Tibial artery (tissue), 4 donors: ENCODE results near the gene PTPRN2.

Experiments
- DNase-seq, 2 donors: peaks; one replicate each; pipeline ENCODE4 v3.0.0-alpha.2; 2019
- H3K27ac ChIP-seq, 2 donors: fragments of 200-600 bp; sonication (generic) in 1 of 2; 1 replicate in 1 of 2; 2 replicates in 1 of 2; pipeline ENCODE4 v1.5.1; 2018 to 2019; ENCODE audit warnings: mild to moderate bottlenecking in 1 of 2
- H3K27me3 ChIP-seq, 2 donors: fragments of 200-600 bp; sonication (generic) in 1 of 2; one replicate each; pipeline versions ENCODE4 v1.5.1 to v1.6.0; 2016 to 2019
- H3K36me3 ChIP-seq, 3 donors: fragments of 200-600 bp; sonication (generic) in 2 of 3; one replicate each; pipeline ENCODE4 v1.5.1; 2016 to 2019; ENCODE audit warnings: mild to moderate bottlenecking in 2 of 3
- H3K4me1 ChIP-seq, 4 donors: fragments of 200-600 bp; sonication (generic) in 2 of 4; 1 replicate in 3 of 4; 2 replicates in 1 of 4; pipeline ENCODE4 v1.5.1; 2016 to 2019
- H3K4me3 ChIP-seq, 2 donors: fragments of 200-600 bp; sonication (generic) in 1 of 2; 1 replicate in 1 of 2; 2 replicates in 1 of 2; pipeline ENCODE4 v1.5.1; 2018 to 2019; ENCODE audit warnings: mild to moderate bottlenecking in 2 of 2
- H3K9me3 ChIP-seq, 3 donors: fragments of 200-600 bp; sonication (generic) in 1 of 3; one replicate each; pipeline ENCODE4 v1.5.1; 2016 to 2019
- CTCF ChIP-seq, 2 experiments: fragments of 200-600 bp in 1 of 2; fragments of 450-650 bp in 1 of 2; IDR thresholded peaks; one replicate each; pipeline ENCODE4 v1.5.1; 2017 to 2019; ENCODE audit warnings: antibody characterized with exemption in 2 of 2, mild to moderate bottlenecking in 1 of 2, moderate library complexity in 1 of 2
- intact Hi-C: fragments of 100-400 bp; cut with DNase I; formaldehyde crosslinking; loops from one replicate; pipeline ENCODE4 v1.15.0; 2023; ENCODE audit warnings: low total_unique reads

PTPRN2 gene

GRCh38 chr7:157803906-157804305, 783.7 kb downstream of the PTPRN2 start:
- no peak overlapping the region for H3K4me3 ChIP-seq
- no peak for DNase-seq
- no peaks in the 10 kb centered on the region for H3K4me1 ChIP-seq
- no peaks in the 10 kb centered on the region for H3K36me3 ChIP-seq
- TF ChIP-seq CTCF (IDR thresholded peaks at IDR 0.05) = no peak
- intact Hi-C loops = no loop called here
- peaks cover 0 to 25% (median 0%) of the 10 kb centered on the region in 3 donors for H3K9me3 ChIP-seq
- no peak overlapping the region for H3K27ac ChIP-seq
- H3K27me3 ChIP-seq = peaks cover 0 to 2% of the 10 kb centered on the region in 2 donors

- H3K27ac ChIP-seq = no peak overlapping the region
- intact Hi-C loops = no loop called here
- DNase-seq = no peak
- H3K4me1 ChIP-seq = no peaks in the 10 kb centered on the region
- H3K36me3 ChIP-seq = no peaks in the 10 kb centered on the region
- no peak overlapping the region for H3K4me3 ChIP-seq
- H3K27me3 ChIP-seq = peaks cover 0 to 2% of the 10 kb centered on the region in 2 donors
- peaks cover 0 to 20% (median 0%) of the 10 kb centered on the region in 3 donors for H3K9me3 ChIP-seq
- TF ChIP-seq CTCF (IDR thresholded peaks at IDR 0.05) = no peak
Measured at GRCh38 chr7:157801971-157802675, 785.5 kb downstream of the PTPRN2 start.

- H3K27me3 ChIP-seq = peaks cover 0 to 2% of the 10 kb centered on the region in 2 donors
- no peaks in the 10 kb centered on the region for H3K4me1 ChIP-seq
- no peak overlapping the region for H3K4me3 ChIP-seq
- no peaks in the 10 kb centered on the region for H3K36me3 ChIP-seq
- no peak for TF ChIP-seq CTCF (IDR thresholded peaks at IDR 0.05)
- no peak overlapping the region for H3K27ac ChIP-seq
- intact Hi-C loops = no loop called here
- no peak for DNase-seq
- peaks cover 0 to 20% (median 0%) of the 10 kb centered on the region in 3 donors for H3K9me3 ChIP-seq
Measured at GRCh38 chr7:157801113-157801512, 786.5 kb downstream of the PTPRN2 start.

- Histone ChIP-seq H3K9me3 (peaks cover 0 to 20% (median 0%) of the 10 kb centered on the region in 3 donors), H3K27ac (no peak overlapping the region), H3K4me3 (no peak overlapping the region), H3K27me3 (peaks cover 0 to 2% of the 10 kb centered on the region in 2 donors), H3K4me1 (no peaks in the 10 kb centered on the region), H3K36me3 (no peaks in the 10 kb centered on the region)
- no peak for TF ChIP-seq CTCF (IDR thresholded peaks at IDR 0.05)
- intact Hi-C loops = no loop called here
- DNase-seq = no peak
Measured at GRCh38 chr7:157800281-157800680, 787.3 kb downstream of the PTPRN2 start.

- intact Hi-C loops = no loop called here
- peaks cover 0 to 8% of the 10 kb centered on the region in 2 donors for H3K27me3 ChIP-seq
- no peaks in the 10 kb centered on the region for H3K36me3 ChIP-seq
- no peak for DNase-seq
- H3K27ac ChIP-seq = no peak overlapping the region
- no peaks in the 10 kb centered on the region for H3K4me1 ChIP-seq
- no peak overlapping the region for H3K4me3 ChIP-seq
- peaks cover 0 to 20% (median 0%) of the 10 kb centered on the region in 3 donors for H3K9me3 ChIP-seq
- TF ChIP-seq CTCF (IDR thresholded peaks at IDR 0.05) = no peak
Measured at GRCh38 chr7:157799076-157799685, 788.4 kb downstream of the PTPRN2 start.
